ENCODE data around the gene TTC22. TPM values are rescaled to one million over a fixed set of nuclear protein-coding genes. Genes with fewer than 3 reads are reported as not detected.

The TTC22 gene
- polyA plus RNA-seq, 3 donors = 0.04 TPM; not detected in 2

GRCh38 chr1:54834007-54834541, 33.0 kb upstream of the TTC22 start:
- Mint-ChIP-seq H3K27me3 (ENCODE audit: low read depth in 3 of 3) (peaks cover 1 to 7% (median 2%) of the 10 kb centered on the region in 3 donors), H3K27ac (no peak overlapping the region), H3K9me3 (peaks cover 5 to 24% (median 16%) of the 10 kb centered on the region in 7 donors), H3K36me3 (no peaks in the 10 kb centered on the region), H3K4me1 (no peaks in the 10 kb centered on the region), H3K4me3 (no peak overlapping the region)
- no peak for DNase-seq
- no peaks in the 10 kb centered on the region for H3K36me3 ChIP-seq (replicated peaks in 1 of 2; ENCODE audit: control insufficient read depth in 1 of 2, insufficient read depth in 2 of 2, low read length in 2 of 2)
- H3K4me2 ChIP-seq (replicated peaks; ENCODE audit: extremely low read depth, low read length, poor library complexity, severe bottlenecking) = no peak overlapping the region
- WGBS (ENCODE audit: insufficient coverage) = no CpG with 5 or more reads among the region's 1 CpG
- intact Hi-C loops (cut with micrococcal nuclease) = no loop called here
- no peak overlapping the region for H3K27ac ChIP-seq (ENCODE audit: low read depth in 1 of 2, low read length in 2 of 2)
- no peaks in the 10 kb centered on the region for H3K79me2 ChIP-seq (ENCODE audit: insufficient read depth, low read length)
- peaks cover 1 to 11% of the 10 kb centered on the region in 2 donors for H3K9me3 ChIP-seq (replicated peaks in 1 of 2; ENCODE audit: control insufficient read depth in 1 of 2, insufficient read depth in 1 of 2, low read length in 2 of 2)
- H3K9ac ChIP-seq (ENCODE audit: insufficient read depth, low read length, poor library complexity, severe bottlenecking) = no peak overlapping the region
- TF ChIP-seq CTCF (IDR thresholded peaks at IDR 0.05) = no peak
- no peaks in the 10 kb centered on the region for H3K4me1 ChIP-seq (ENCODE audit: control insufficient read depth in 1 of 2, insufficient read depth in 2 of 2, low read length in 2 of 2)
- H3K27me3 ChIP-seq (ENCODE audit: control insufficient read depth in 2 of 2, insufficient read depth in 2 of 2, low read length in 2 of 2) = no peaks in the 10 kb centered on the region
- no peak overlapping the region for H2AFZ ChIP-seq (ENCODE audit: insufficient read depth, low read depth, low read length, poor library complexity, severe bottlenecking)
- no peak overlapping the region for H3K4me3 ChIP-seq (replicated peaks in 1 of 3; ENCODE audit: low read depth in 2 of 3, low read length in 3 of 3)
- H4K20me1 ChIP-seq (ENCODE audit: insufficient read depth, low read length) = no peaks in the 10 kb centered on the region

- no peaks in the 10 kb centered on the region for H3K36me3 Mint-ChIP-seq
- no peak for DNase-seq
- 100% methylated on average over 5 of the region's 9 CpGs for WGBS (ENCODE audit: insufficient coverage)
- no peak overlapping the region for H3K4me2 ChIP-seq (replicated peaks; ENCODE audit: extremely low read depth, low read length, poor library complexity, severe bottlenecking)
- peaks cover under 1 to 7% (median 1%) of the 10 kb centered on the region in 3 donors for H3K27me3 Mint-ChIP-seq (ENCODE audit: low read depth in 3 of 3)
- no peak overlapping the region for H3K27ac Mint-ChIP-seq
- no peaks in the 10 kb centered on the region for H3K4me1 ChIP-seq (ENCODE audit: control insufficient read depth in 1 of 2, insufficient read depth in 2 of 2, low read length in 2 of 2)
- H3K27ac ChIP-seq (ENCODE audit: low read depth in 1 of 2, low read length in 2 of 2) = no peak overlapping the region
- no peaks in the 10 kb centered on the region for H4K20me1 ChIP-seq (ENCODE audit: insufficient read depth, low read length)
- H2AFZ ChIP-seq (ENCODE audit: insufficient read depth, low read depth, low read length, poor library complexity, severe bottlenecking) = no peak overlapping the region
- intact Hi-C loops (cut with micrococcal nuclease) = no loop called here
- no peak overlapping the region for H3K9ac ChIP-seq (ENCODE audit: insufficient read depth, low read length, poor library complexity, severe bottlenecking)
- H3K9me3 Mint-ChIP-seq = peaks cover 8 to 32% (median 21%) of the 10 kb centered on the region in 7 donors
- H3K9me3 ChIP-seq (replicated peaks in 1 of 2; ENCODE audit: control insufficient read depth in 1 of 2, insufficient read depth in 1 of 2, low read length in 2 of 2) = peaks cover 10 to 15% of the 10 kb centered on the region in 2 donors
- H3K4me1 Mint-ChIP-seq = no peaks in the 10 kb centered on the region
- no peak overlapping the region for H3K4me3 Mint-ChIP-seq
- TF ChIP-seq CTCF (IDR thresholded peaks at IDR 0.05) = no peak
- H3K4me3 ChIP-seq (replicated peaks in 1 of 3; ENCODE audit: low read depth in 2 of 3, low read length in 3 of 3) = no peak overlapping the region
- no peaks in the 10 kb centered on the region for H3K27me3 ChIP-seq (ENCODE audit: control insufficient read depth in 2 of 2, insufficient read depth in 2 of 2, low read length in 2 of 2)
- no peaks in the 10 kb centered on the region for H3K79me2 ChIP-seq (ENCODE audit: insufficient read depth, low read length)
- no peaks in the 10 kb centered on the region for H3K36me3 ChIP-seq (replicated peaks in 1 of 2; ENCODE audit: control insufficient read depth in 1 of 2, insufficient read depth in 2 of 2, low read length in 2 of 2)
These were observed 32.0 kb upstream of the TTC22 start for GRCh38 chr1:54833121-54833520.
